SK-N-SH (cell line): ENCODE results near the gene DNAH3. TPM values are rescaled to one million over a fixed set of nuclear protein-coding genes. Genes with fewer than 3 reads are reported as not detected.

Source experiments
- CTCF ChIA-PET: fragments of 300-600, 350-600 bp; formaldehyde crosslinking; extraction: SDS; loops from one replicate; lab custom pipeline; 2021; lab: Yijun Ruan, JAX
- POLR2A ChIA-PET: fragments of 350-600 bp; sonication (Branson Sonifier 250); formaldehyde crosslinking; extraction: SDS; loops from one replicate; lab custom pipeline; 2020; ENCODE audit warnings: antibody characterized with exemption, inconsistent platforms; lab: Yijun Ruan, JAX
- DNase-seq: peaks from one replicate; pipeline ENCODE4 v3.0.0; 2012
- H2AFZ ChIP-seq: fragments of 200-600 bp; sonication (generic); 2 replicates; pipeline ENCODE4 v1.8.1; 2016; ENCODE audit warnings: antibody characterized with exemption, mild to moderate bottlenecking, low read depth
- H3F3A ChIP-seq: fragments of 200-600 bp; sonication (generic); replicated peaks from 2 replicates; pipeline ENCODE3; 2016; ENCODE audit warnings: antibody characterized with exemption, mild to moderate bottlenecking; ENCODE audit not compliant: insufficient read depth
- H3K27ac ChIP-seq, 2 experiments: fragments of 200-500 bp in 1 of 2; fragments of 200-600 bp in 1 of 2; sonication (Bioruptor generic) in 1 of 2; sonication (generic), shearing (Covaris generic) in 1 of 2; 2 replicates each; pipeline versions ENCODE4 v1.5.1 to v1.6.1; 2014 to 2016; ENCODE audit warnings: low read depth in 2 of 2, inconsistent platforms in 1 of 2, low read length in 1 of 2, mild to moderate bottlenecking in 1 of 2, mixed read lengths in 1 of 2
- H3K27me3 ChIP-seq: fragments of 200-600 bp; sonication (generic), shearing (Covaris generic); 2 replicates; pipeline ENCODE4 v1.6.1; 2016; ENCODE audit warnings: mixed run types; ENCODE audit not compliant: insufficient read depth
- H3K36me3 ChIP-seq, 2 experiments: fragments of 200-500 bp in 1 of 2; fragments of 200-600 bp in 1 of 2; sonication (Bioruptor generic) in 1 of 2; sonication (generic) in 1 of 2; replicated peaks in 1 of 2; 2 replicates each; pipeline versions ENCODE3 to v1.5.1; 2014 to 2016; ENCODE audit warnings: low read length in 1 of 2, mild to moderate bottlenecking in 1 of 2; ENCODE audit not compliant: insufficient read depth in 2 of 2, control insufficient read depth in 1 of 2
- H3K4me1 ChIP-seq, 2 experiments: fragments of 200-500 bp in 1 of 2; fragments of 200-600 bp in 1 of 2; sonication (Bioruptor generic) in 1 of 2; sonication (generic), shearing (Covaris generic) in 1 of 2; 2 replicates each; pipeline versions ENCODE4 v1.5.1 to v1.6.1; 2014 to 2016; ENCODE audit warnings: low read depth in 1 of 2, low read length in 1 of 2, mixed run types in 1 of 2; ENCODE audit not compliant: insufficient read depth in 2 of 2, control insufficient read depth in 1 of 2
- H3K4me2 ChIP-seq: fragments of 200-600 bp; sonication (generic), shearing (Covaris generic); 2 replicates; pipeline ENCODE4 v1.6.1; 2017; ENCODE audit warnings: mixed run types
- H3K4me3 ChIP-seq, 2 experiments: fragments of 200-500 bp in 1 of 2; fragments of 200-600 bp in 1 of 2; sonication (Bioruptor generic) in 1 of 2; sonication (generic), shearing (Covaris generic) in 1 of 2; 2 replicates each; pipeline versions ENCODE4 v1.5.1 to v1.8.1; 2014 to 2016; ENCODE audit warnings: low read depth in 2 of 2, inconsistent platforms in 1 of 2, low read length in 1 of 2, mild to moderate bottlenecking in 1 of 2, mixed read lengths in 1 of 2, moderate library complexity in 1 of 2
- H3K79me2 ChIP-seq: fragments of 200-600 bp; sonication (generic); 2 replicates; pipeline ENCODE4 v1.8.1; 2017; ENCODE audit warnings: mild to moderate bottlenecking; ENCODE audit not compliant: insufficient read depth
- H3K9ac ChIP-seq: fragments of 200-600 bp; sonication (generic); 2 replicates; pipeline ENCODE4 v1.6.1; 2017; ENCODE audit warnings: mixed run types
- H3K9me2 ChIP-seq: fragments of 200-600 bp; sonication (generic); 2 replicates; pipeline ENCODE4 v1.6.1; 2017; ENCODE audit warnings: mixed run types
- H3K9me3 ChIP-seq: fragments of 200-600 bp; sonication (generic); 2 replicates; pipeline ENCODE4 v1.6.1; 2017; ENCODE audit warnings: mixed run types, mild to moderate bottlenecking, moderate library complexity
- H4K20me1 ChIP-seq: fragments of 200-600 bp; sonication (generic); 2 replicates; pipeline ENCODE4 v1.6.1; 2017; ENCODE audit warnings: mild to moderate bottlenecking, mixed run types; ENCODE audit not compliant: insufficient read depth
- CTCF ChIP-seq: fragments of 200-600 bp; sonication (generic); IDR thresholded peaks from 2 replicates; pipeline ENCODE4 v1.6.1; 2017; ENCODE audit warnings: antibody characterized with exemption, mild to moderate bottlenecking, moderate library complexity
- ELF1 ChIP-seq: IDR thresholded peaks from 2 replicates; pipeline ENCODE4 v1.4.0; 2012
- MAX ChIP-seq: IDR thresholded peaks from 2 replicates; pipeline ENCODE4 v1.4.0; 2012; ENCODE audit warnings: low read depth
- MXI1 ChIP-seq: IDR thresholded peaks from 2 replicates; pipeline ENCODE4 v1.6.1; 2012; ENCODE audit warnings: mild to moderate bottlenecking, low read depth, low read length, improper control_type of control experiment
- RAD21 ChIP-seq: IDR thresholded peaks from 2 replicates; pipeline ENCODE4 v1.6.1; 2012; ENCODE audit warnings: mild to moderate bottlenecking, low read length
- RCOR1 ChIP-seq: fragments of 150-350 bp; IDR thresholded peaks from 2 replicates; pipeline ENCODE4 v1.6.1; 2017; ENCODE audit warnings: antibody characterized with exemption, low read length
- REST ChIP-seq: IDR thresholded peaks from 2 replicates; pipeline ENCODE4 v1.6.1; 2012; ENCODE audit warnings: mild to moderate bottlenecking, low read depth, low read length, moderate library complexity
- RFX5 ChIP-seq: IDR thresholded peaks from 2 replicates; pipeline ENCODE4 v1.6.1; 2012; ENCODE audit warnings: mild to moderate bottlenecking, improper control_type of control experiment, low read length
- RXRA ChIP-seq: IDR thresholded peaks from 2 replicates; pipeline ENCODE4 v1.4.0; 2012; ENCODE audit warnings: low read depth, mild to moderate bottlenecking, borderline replicate concordance
- TAF1 ChIP-seq: IDR thresholded peaks from 2 replicates; pipeline ENCODE4 v1.6.1; 2012; ENCODE audit warnings: low read depth, mild to moderate bottlenecking, low read length, moderate library complexity, borderline replicate concordance
- TCF12 ChIP-seq: IDR thresholded peaks from 2 replicates; pipeline ENCODE4 v1.4.0; 2012
- USF1 ChIP-seq: IDR thresholded peaks from 2 replicates; pipeline ENCODE4 v1.4.0; 2012; ENCODE audit warnings: low read depth, borderline replicate concordance
- WGBS: methylation state at CpG from one replicate; pipeline ENCODE4 v1.1.6; 2017; ENCODE audit warnings: low lambda C conversion rate; 5-methylcytosine and 5-hydroxymethylcytosine counted together
- polyA plus RNA-seq, 3 experiments: library from polyadenylated mRNA; depleted of rRNA; stranded (reverse); fragments of >200 nt; gene quantifications; 2 replicates each; pipeline ENCODE4 v1.2.3, GENCODE V29; 2012

Gene DNAH3
- polyA plus RNA-seq, 1 of the 3 experiments (the other 2 are of a cell fraction): not detected

GRCh38 chr16:21101631-21102420 is 48.8 kb downstream of the DNAH3 start:
- no peak overlapping the region for H3K9ac ChIP-seq
- CTCF ChIA-PET: interaction anchor here (1.0 kb wide), 1 partner anchor 26 kb away, joined by 3 read pairs; no protein-coding TSS in a partner anchor
- no peaks in the 10 kb centered on the region for H3F3A ChIP-seq
- H3K79me2 ChIP-seq: no peaks in the 10 kb centered on the region
- H4K20me1 ChIP-seq: no peaks in the 10 kb centered on the region
- H3K9me3 ChIP-seq: no peaks in the 10 kb centered on the region
- DNase-seq: peak; percentile 11
- H3K4me1 ChIP-seq: peaks cover 3 to 11% of the 10 kb centered on the region in 2 experiments; a peak in 2 of 4 replicates
- no peak overlapping the region for H3K4me3 ChIP-seq
- no peaks in the 10 kb centered on the region for H3K27me3 ChIP-seq
- POLR2A ChIA-PET: no interaction called here
- H3K27ac ChIP-seq: no peak overlapping the region
- no peaks in the 10 kb centered on the region for H3K36me3 ChIP-seq
- TF ChIP-seq RAD21 (peak; percentile 27; the same call in 1 of the 2 replicates), CTCF (peak; percentile 41), MAX (no peak)
- no peak overlapping the region for H3K4me2 ChIP-seq
- H2AFZ ChIP-seq: no peak overlapping the region
- WGBS: 52% methylated on average over 8 of the region's 8 CpGs
- H3K9me2 ChIP-seq: no peaks in the 10 kb centered on the region

GRCh38 chr16:21100447-21100846 is 50.2 kb downstream of the DNAH3 start:
- no peak overlapping the region for H3K4me2 ChIP-seq
- H3K27ac ChIP-seq: no peak overlapping the region
- H3K79me2 ChIP-seq: no peaks in the 10 kb centered on the region
- no peak overlapping the region for H3K9ac ChIP-seq
- WGBS: 40% methylated on average over 4 of the region's 4 CpGs
- H3K36me3 ChIP-seq: no peaks in the 10 kb centered on the region
- no peaks in the 10 kb centered on the region for H3K9me2 ChIP-seq
- no peaks in the 10 kb centered on the region for H4K20me1 ChIP-seq
- no peaks in the 10 kb centered on the region for H3K9me3 ChIP-seq
- peak overlapping the region; percentile 54; the same call in 1 of the 2 replicates for H2AFZ ChIP-seq
- ChIA-PET CTCF (interaction anchor here (2.7 to 3.6 kb wide), 2 partner anchors 16 to 251 kb away, joined by 12 to 23 read pairs; no protein-coding TSS in a partner anchor), POLR2A (no interaction called here)
- H3K4me3 ChIP-seq: no peak overlapping the region
- no peaks in the 10 kb centered on the region for H3K27me3 ChIP-seq
- no peak for TF ChIP-seq TCF12
- TF ChIP-seq MXI1: no peak
- no peak for TF ChIP-seq CTCF
- TF ChIP-seq ELF1: no peak
- TF ChIP-seq RFX5: no peak
- no peak for TF ChIP-seq RCOR1
- no peak for TF ChIP-seq RXRA
- no peak for TF ChIP-seq REST
- no peak for TF ChIP-seq TAF1
- no peak for TF ChIP-seq MAX
- no peak for TF ChIP-seq USF1
- peaks cover 3 to 11% of the 10 kb centered on the region in 2 experiments; a peak in 2 of 4 replicates for H3K4me1 ChIP-seq
- H3F3A ChIP-seq: no peaks in the 10 kb centered on the region
- DNase-seq: no peak
